ENCODE data around the gene RBM47.
"Not testable (repeated sequence)": the region's sequence is repeated elsewhere in the genome, so short reads cannot be mapped to it uniquely, and the experiment has no call there.

RBM47 gene

GRCh38 chr4:40524366-40525041 lies 105.2 kb downstream of the RBM47 start:
- no peak for DNase-seq

GRCh38 chr4:40523581-40523980 lies 106.1 kb downstream of the RBM47 start:
- no peak for DNase-seq

GRCh38 chr4:40521957-40522356 lies 107.7 kb downstream of the RBM47 start:
- DNase-seq = no peak

- peak; percentile 5 for DNase-seq
These were observed 109.1 kb downstream of the RBM47 start for GRCh38 chr4:40520533-40520932.

- DNase-seq = not testable (repeated sequence)
These were observed 112.6 kb downstream of the RBM47 start for GRCh38 chr4:40517081-40517480.

GRCh38 chr4:40516651-40517050 lies 113.0 kb downstream of the RBM47 start:
- no peak for DNase-seq

- peak; percentile 31 for DNase-seq
These were observed 114.0 kb downstream of the RBM47 start for GRCh38 chr4:40515398-40516293.

- no peak for DNase-seq
These were observed 114.6 kb downstream of the RBM47 start for GRCh38 chr4:40515037-40515397.

GRCh38 chr4:40514497-40514951 lies 115.1 kb downstream of the RBM47 start:
- DNase-seq = no peak

GRCh38 chr4:40511036-40511614 lies 118.5 kb downstream of the RBM47 start:
- no peak for DNase-seq

GRCh38 chr4:40507977-40508376 lies 121.7 kb downstream of the RBM47 start:
- DNase-seq = peak; percentile 12

- no peak for DNase-seq
These were observed 123.2 kb downstream of the RBM47 start for GRCh38 chr4:40506492-40506891.

GRCh38 chr4:40506066-40506465 lies 123.6 kb downstream of the RBM47 start:
- DNase-seq = no peak

GRCh38 chr4:40502934-40503333 lies 126.7 kb downstream of the RBM47 start:
- DNase-seq = peak; percentile 56

GRCh38 chr4:40502220-40502619 lies 127.4 kb downstream of the RBM47 start:
- peak; percentile 35 for DNase-seq

GRCh38 chr4:40500781-40501180 lies 128.9 kb downstream of the RBM47 start:
- no peak for DNase-seq

- no peak for DNase-seq
These were observed 136.5 kb downstream of the RBM47 start for GRCh38 chr4:40493160-40493559.

- DNase-seq = no peak
These were observed 137.0 kb downstream of the RBM47 start for GRCh38 chr4:40492691-40493090.

- DNase-seq = no peak
These were observed 139.2 kb downstream of the RBM47 start for GRCh38 chr4:40490481-40490880.

- no peak for DNase-seq
These were observed 139.7 kb downstream of the RBM47 start for GRCh38 chr4:40489961-40490360.

- DNase-seq = peak; percentile 94
These were observed 143.1 kb downstream of the RBM47 start for GRCh38 chr4:40486534-40486933.

GRCh38 chr4:40484346-40485090 lies 145.1 kb downstream of the RBM47 start:
- DNase-seq = no peak
